ENCODE results near the gene EFTUD2.

- TF ChIP-seq CTCF (IDR thresholded peaks at IDR 0.05) = no peak
- no peak for TF ChIP-seq POLR2A (IDR thresholded peaks at IDR 0.05)
Measured at GRCh38 chr17:44859701-44860100, 39.5 kb downstream of the EFTUD2 start.
